WI38 (cell line): ENCODE data around the gene SPCS1.

Experiments used
- H3K4me3 ChIP-seq: 2 replicates; pipeline ENCODE4 v1.5.1; 2011; ENCODE audit warnings: low read depth, mild to moderate bottlenecking, control low read depth, low read length
- CTCF ChIP-seq: IDR thresholded peaks from 2 replicates; pipeline ENCODE4 v1.5.1; 2012; ENCODE audit warnings: low read depth, mild to moderate bottlenecking, control low read depth, low read length

Gene SPCS1

GRCh38 chr3:52679199-52679538 is 26.7 kb upstream of the SPCS1 start:
- TF ChIP-seq CTCF = no peak
- no peak overlapping the region for H3K4me3 ChIP-seq

- no peak overlapping the region for H3K4me3 ChIP-seq
- no peak for TF ChIP-seq CTCF
These were observed 26.1 kb upstream of the SPCS1 start for GRCh38 chr3:52679811-52680210.

- no peak for TF ChIP-seq CTCF
- no peak overlapping the region for H3K4me3 ChIP-seq
These were observed 24.3 kb upstream of the SPCS1 start for GRCh38 chr3:52681596-52681995.

- TF ChIP-seq CTCF = no peak
- H3K4me3 ChIP-seq = no peak overlapping the region
These were observed 23.9 kb upstream of the SPCS1 start for GRCh38 chr3:52682016-52682415.

GRCh38 chr3:52683611-52684010 is 22.3 kb upstream of the SPCS1 start:
- H3K4me3 ChIP-seq = no peak overlapping the region; the same call in 1 of the 2 replicates
- no peak for TF ChIP-seq CTCF

GRCh38 chr3:52684184-52684583 is 21.7 kb upstream of the SPCS1 start:
- peak overlapping the region; percentile 100 for H3K4me3 ChIP-seq
- TF ChIP-seq CTCF = no peak

- no peak for TF ChIP-seq CTCF
- H3K4me3 ChIP-seq = peak overlapping the region; percentile 100
These were observed 20.6 kb upstream of the SPCS1 start for GRCh38 chr3:52685285-52685708.
